ENCODE data around the gene CYS1. TPM values are rescaled to one million over a fixed set of nuclear protein-coding genes. Genes with fewer than 3 reads are reported as not detected.

CYS1 gene
- total RNA-seq, 1 experiment from 2014 or later, result 3.7 TPM

GRCh38 chr2:10033251-10034006, 46.8 kb downstream of the CYS1 start:
- no TSS peak for BruUV-seq (replicated peaks)
- Histone ChIP-seq H3K4me3 (replicated peaks in 1 of 2; ENCODE audit: low read depth in 1 of 2, low read length in 2 of 2) (no peak overlapping the region), H3K9me2 (ENCODE audit: insufficient read depth) (no peaks in the 10 kb centered on the region), H2AFZ (ENCODE audit: low read depth, low read length, poor library complexity, severe bottlenecking) (no peak overlapping the region), H3K9ac (ENCODE audit: low read length) (no peak overlapping the region), H3K27me3 (ENCODE audit: insufficient read depth, low read length) (no peaks in the 10 kb centered on the region), H3K9me3 (ENCODE audit: control insufficient read depth in 1 of 2, insufficient read depth in 1 of 2, low read depth in 1 of 2, low read length in 2 of 2) (no peaks in the 10 kb centered on the region), H4K20me1 (ENCODE audit: insufficient read depth) (no peaks in the 10 kb centered on the region), H3K79me2 (ENCODE audit: insufficient read depth, low read length) (no peaks in the 10 kb centered on the region), H3K27ac (ENCODE audit: low read depth, low read length) (no peak overlapping the region), H3K4me1 (ENCODE audit: control insufficient read depth in 1 of 2, insufficient read depth in 2 of 2, low read length in 2 of 2) (peaks cover 2 to 24% of the 10 kb centered on the region in 2 experiments; a peak in 2 of 4 replicates), H3K4me2 (ENCODE audit: low read length) (no peak overlapping the region), H3K36me3 (ENCODE audit: control insufficient read depth in 1 of 2, insufficient read depth in 2 of 2, low read length in 2 of 2) (no peaks in the 10 kb centered on the region)
- TF ChIP-seq, protein P1, sequence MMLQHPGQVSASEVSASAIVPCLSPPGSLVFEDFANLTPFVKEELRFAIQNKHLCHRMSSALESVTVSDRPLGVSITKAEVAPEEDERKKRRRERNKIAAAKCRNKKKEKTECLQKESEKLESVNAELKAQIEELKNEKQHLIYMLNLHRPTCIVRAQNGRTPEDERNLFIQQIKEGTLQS (IDR thresholded peaks at IDR 0.05), result no peak
- TF ChIP-seq EZH2 (IDR thresholded peaks at IDR 0.05), result no peak
- TF ChIP-seq EZH2phosphoT487 (IDR thresholded peaks at IDR 0.05; ENCODE audit: borderline replicate concordance), result no peak
- TF ChIP-seq ZNF274 (IDR thresholded peaks at IDR 0.05; ENCODE audit: low read depth, low read length), result no peak
- TF ChIP-seq CBX3 (IDR thresholded peaks at IDR 0.05; ENCODE audit: low read depth), result no peak
- TF ChIP-seq JUND (IDR thresholded peaks at IDR 0.05), result no peak
- no peak for TF ChIP-seq ELF1 (IDR thresholded peaks at IDR 0.05; ENCODE audit: borderline replicate concordance, low read depth)
- TF ChIP-seq POLR2A (IDR thresholded peaks at IDR 0.05; ENCODE audit: borderline replicate concordance, extremely low read depth, insufficient read depth, insufficient read length), result no peak
- no peak for TF ChIP-seq SP1 (IDR thresholded peaks at IDR 0.05; ENCODE audit: low read depth)
- no peak for TF ChIP-seq CTCF (IDR thresholded peaks at IDR 0.05 in 2 of 3, conservative IDR thresholded peaks at IDR 0.05 in 1 of 3; ENCODE audit: borderline replicate concordance in 1 of 3, insufficient read depth in 1 of 3, low read depth in 2 of 3, low read length in 2 of 3)
- CTCF ChIA-PET, result interaction anchor here (1.1 kb wide), 1 partner anchor 49 kb away, joined by 3 read pairs; no protein-coding TSS in a partner anchor
- intact Hi-C loops (cut with micrococcal nuclease), result no loop called here
- ATAC-seq, result no peak
- no peak for DNase-seq (ENCODE audit: low read depth, low spot score)
- RAD21 ChIA-PET (ENCODE audit: low non-redundant PET in 1 of 2, low total read pairs in 2 of 2, uncharacterized antibody in 2 of 2, unreplicated experiment in 2 of 2), result no interaction called here
- POLR2A ChIA-PET, result no interaction called here
